Measurements from ENCODE around the gene TEN1.

TEN1 gene

DNA sequence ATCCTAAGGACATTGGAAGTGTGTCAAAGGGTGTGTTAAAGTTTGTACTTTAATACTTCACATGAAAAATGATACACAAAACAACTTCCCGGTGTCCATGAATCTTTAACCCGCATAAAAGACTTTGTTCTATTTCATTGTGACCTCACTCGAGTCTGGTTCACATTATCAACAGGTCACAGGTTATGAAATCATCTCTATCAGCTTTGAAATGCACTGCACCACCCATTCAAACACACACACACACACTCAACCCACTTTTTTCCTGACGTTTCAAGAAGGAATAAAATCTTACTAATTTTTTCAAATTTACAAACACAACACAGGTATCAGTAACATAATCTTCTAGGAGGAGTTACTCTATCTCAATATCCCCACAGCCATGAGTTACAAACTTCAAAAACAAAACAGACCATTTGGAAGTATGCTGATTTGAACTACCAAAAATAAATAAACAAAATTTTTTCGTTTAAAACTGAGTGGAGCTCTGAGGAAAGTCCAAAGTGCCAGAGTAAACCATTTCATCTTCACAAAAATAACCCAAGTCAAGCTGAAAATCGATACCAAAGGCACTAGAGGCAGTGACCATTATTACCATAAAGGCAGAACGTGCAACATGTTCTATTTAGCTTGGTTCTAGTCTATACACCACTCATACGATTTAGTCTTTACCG, 2.7 kb upstream of the TEN1 start:
- no peak for DNase-seq (ENCODE audit: low read depth, low spot score)

DNA sequence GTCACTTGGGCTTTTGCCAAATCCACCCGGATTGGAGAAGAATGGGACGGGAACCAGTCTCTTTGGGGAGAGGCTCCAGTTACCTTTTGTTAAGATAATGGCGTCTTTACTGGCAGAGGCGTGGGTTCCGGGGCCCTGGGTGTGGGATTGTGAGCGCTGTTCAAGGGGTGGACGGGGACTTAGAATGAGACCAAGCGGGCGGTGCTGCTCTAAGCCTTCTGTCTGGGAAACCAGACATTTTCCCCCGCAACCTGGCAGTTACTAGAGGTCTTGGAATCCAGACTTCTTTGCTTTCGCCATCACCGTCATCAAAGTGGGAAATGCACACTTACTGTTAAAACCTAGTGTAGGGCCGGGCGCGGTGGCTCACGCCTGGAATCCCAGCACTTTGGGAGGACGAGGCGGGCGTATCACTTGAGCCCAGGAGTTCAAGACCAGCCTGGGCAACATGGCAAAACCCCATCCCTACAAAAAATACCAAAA, 706 bp downstream of the TEN1 start:
- DNase-seq (ENCODE audit: low read depth, low spot score), result no peak

DNA sequence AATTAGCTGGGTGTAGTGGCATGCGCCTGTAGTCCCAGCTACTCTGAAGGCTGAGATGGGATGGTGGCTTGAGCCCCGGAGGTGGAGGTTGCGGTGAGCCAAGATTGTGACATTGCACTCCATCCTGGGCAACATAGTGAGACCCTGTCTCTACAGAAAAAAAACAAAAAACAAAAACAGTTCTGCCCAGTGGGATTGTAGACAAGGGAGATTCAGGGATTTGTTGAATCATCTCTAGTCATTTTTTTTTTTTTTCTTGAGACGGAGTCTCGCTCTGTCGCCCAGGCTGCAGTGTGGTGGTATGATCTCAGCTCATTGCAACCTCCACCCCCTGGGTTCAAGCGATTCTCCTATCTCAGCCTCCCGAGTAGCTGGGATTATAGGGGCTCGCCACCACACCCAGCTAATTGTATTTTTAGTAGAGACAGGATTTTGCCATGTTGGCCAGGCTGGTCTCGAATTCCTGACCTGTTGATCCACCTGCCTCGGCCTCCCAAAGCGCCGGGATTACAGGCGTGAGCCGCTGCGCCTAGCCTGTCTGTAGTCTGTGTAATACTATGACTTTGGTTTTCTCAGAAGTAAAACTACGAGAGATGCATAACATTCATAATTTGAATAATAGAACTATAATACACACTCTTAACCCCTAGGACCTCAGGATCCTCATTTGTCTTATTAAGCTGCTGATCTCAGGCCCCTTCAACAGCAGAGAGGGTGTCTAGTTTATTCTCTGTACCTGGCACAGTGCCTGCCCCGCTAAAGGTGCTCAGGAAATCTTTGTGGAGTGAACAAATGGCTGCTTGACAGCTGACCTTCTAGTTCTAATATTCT, 1.4 kb downstream of the TEN1 start:
- no peak for DNase-seq (ENCODE audit: low read depth, low spot score)

DNA sequence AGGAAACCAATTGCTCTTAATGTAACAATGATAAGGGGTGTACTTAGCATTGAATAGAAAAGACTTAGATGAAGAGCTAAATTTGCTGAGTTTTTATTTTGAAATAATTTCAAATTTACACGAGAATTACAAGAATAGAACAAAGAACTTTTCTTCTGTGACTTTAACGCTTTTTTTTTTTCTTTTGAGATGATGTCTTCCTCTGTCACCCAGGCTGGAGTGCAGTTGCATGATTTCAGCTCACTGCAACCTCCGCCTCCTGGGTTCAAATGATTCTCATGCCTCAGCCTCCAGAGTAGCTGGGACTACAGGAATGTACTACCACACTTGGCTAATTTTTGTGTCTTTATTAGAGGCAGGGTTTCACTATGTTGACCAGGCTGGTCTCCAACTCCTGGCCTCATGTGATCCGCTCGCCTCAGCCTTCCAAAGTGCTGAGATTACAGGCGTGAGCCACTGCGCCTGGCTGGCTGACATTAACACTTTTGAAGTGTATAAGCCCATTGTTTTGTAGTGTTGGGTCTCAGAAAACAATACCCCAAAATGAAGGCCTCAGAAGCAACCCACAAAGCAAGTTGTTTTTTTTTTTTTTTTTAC, 2.1 kb downstream of the TEN1 start:
- DNase-seq (ENCODE audit: low read depth, low spot score), result no peak

GRCh38 chr17:75983501-75984181, 4.6 kb downstream of the TEN1 start:
- DNase-seq (ENCODE audit: low read depth, low spot score), result no peak

DNA sequence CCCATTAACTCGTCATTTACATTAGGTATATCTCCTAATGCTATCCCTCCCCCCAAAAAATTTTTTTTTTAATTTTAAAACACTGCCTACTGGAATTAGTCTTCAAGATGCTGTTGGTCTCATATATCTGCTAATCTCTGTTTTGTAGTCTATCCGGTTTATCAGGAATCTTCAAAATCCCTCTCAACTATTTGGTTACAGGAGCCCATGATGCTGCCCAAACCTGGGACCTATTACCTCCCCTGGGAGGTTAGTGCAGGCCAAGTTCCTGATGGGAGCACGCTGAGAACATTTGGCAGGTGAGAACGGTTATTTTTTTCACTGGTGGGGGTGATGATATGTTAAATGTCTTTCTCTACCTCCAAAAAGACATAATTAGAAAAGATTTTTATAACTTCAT, 6.9 kb downstream of the TEN1 start:
- no peak for DNase-seq (ENCODE audit: low read depth, low spot score)

GRCh38 chr17:75987041-75987440, 8.0 kb downstream of the TEN1 start:
- no peak for DNase-seq (ENCODE audit: low read depth, low spot score)

GRCh38 chr17:75991396-75991795, 12.4 kb downstream of the TEN1 start:
- no peak for DNase-seq (ENCODE audit: low read depth, low spot score)

GRCh38 chr17:75994802-75995370, 15.8 kb downstream of the TEN1 start:
- no peak for DNase-seq (ENCODE audit: low read depth, low spot score)

- no peak for DNase-seq (ENCODE audit: low read depth, low spot score)
Measured at GRCh38 chr17:75995385-75995925, 16.4 kb downstream of the TEN1 start.

DNA sequence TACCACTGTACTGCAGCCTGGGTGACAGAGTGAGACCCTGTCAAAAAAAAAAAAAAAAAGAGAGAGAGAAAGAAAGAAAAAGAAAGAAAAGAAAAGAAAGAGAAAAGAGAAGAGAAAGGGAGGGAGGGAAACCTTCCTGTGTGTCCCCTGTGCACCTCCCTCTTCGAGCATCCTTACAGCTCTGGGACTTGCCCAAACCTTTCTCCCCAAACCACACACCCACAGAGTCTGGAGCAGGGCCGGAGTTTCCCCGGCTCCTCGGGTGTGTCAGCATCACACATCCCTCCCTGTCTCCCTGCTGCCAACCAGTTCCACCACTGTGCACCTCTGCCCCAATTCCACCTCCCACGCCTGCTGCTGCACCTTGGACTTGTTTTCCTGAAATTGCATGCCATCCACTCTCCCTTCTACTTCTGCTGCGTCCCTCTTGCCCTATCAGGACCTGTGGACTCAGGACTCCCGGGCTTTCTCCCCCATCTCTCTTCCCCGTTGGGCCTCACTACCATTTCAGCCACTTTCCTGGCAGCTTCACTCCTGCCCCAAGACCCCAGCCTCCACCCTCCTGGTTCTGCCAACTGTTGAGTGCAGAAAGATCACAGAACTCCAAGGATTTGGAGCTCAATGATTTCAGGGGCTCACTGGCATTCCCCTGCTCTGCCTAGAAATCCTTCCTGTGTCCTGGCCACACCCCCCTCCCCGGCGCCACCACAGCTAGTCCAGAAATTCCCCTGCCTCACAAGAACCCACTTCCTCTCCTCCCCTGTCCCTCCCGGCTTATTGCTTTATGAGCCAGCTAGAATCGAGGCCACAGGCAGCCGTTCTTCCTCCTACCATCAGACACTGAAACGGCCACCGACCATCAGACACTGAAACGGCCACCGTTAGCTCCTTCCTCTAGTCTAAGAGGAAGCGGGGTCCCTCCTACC, 17.9 kb downstream of the TEN1 start:
- DNase-seq (ENCODE audit: low read depth, low spot score), result no peak

DNA sequence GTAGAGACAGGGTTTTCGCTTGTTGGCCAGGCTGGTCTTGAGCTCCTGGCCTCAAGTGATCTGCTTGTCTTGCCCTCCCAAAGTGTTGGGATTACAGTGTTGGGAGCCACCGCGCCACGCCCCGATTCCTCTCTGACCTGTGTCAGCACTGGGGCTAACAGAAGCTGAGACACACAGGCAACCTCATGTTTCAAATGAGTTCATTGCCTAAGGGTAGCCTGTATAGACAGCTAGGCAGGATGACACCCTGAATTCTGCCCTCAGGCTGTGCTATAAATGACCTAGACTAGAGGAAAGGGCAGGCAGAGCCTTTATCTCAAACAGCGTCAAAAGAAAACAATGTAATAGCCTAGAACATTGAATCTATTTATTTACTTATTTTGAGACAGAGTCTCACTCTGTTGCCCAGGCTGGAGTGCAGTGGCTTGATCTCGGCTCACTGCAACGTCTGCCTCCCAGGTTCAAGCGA, 19.3 kb downstream of the TEN1 start:
- no peak for DNase-seq (ENCODE audit: low read depth, low spot score)

- DNase-seq (ENCODE audit: low read depth, low spot score), result no peak
Measured at GRCh38 chr17:76000016-76000754, 21.1 kb downstream of the TEN1 start.

DNA sequence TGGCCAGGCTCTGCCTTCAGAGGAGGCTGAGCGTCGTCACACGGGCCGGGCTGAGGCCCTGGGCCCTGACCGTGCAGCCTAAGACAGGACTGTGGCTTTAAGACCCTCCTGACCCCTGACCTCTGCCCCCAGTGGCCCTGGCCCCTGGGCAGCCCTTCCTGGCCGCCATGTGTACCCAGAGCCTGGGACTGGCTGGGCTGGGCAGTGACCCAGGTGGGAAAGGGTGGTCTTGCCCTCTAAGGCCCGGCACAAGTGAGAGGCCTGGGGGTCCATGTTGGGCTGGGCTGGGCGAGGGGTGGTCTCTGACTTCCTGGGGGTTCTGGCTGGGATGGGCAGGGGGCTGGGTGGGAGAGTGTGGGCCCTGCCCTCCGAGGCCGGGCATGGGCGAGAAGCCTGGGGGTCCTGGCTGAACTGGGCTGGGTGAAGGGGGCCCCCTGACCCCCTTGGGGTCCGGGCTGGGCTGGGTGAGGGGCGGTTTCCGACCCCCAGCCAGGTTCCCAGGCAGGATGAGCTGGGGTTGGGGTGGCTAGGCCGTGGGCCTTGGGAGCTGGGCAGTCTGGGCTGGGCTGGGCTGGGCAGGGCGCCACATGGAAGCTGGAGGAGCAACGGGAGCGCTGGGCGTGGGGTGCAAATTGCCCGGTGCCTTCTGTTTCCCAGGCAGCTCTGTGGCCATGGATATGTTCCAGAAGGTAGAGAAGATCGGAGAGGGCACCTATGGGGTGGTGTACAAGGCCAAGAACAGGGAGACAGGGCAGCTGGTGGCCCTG, 21.9 kb downstream of the TEN1 start, which contains the start of gene CDK3:
Gene CDK3, plus strand, starts transcription at position 101 of the 767 bp plus-strand sequence. Its CDS starts 571 bp downstream, at position 672.
- no peak for DNase-seq (ENCODE audit: low read depth, low spot score)

- DNase-seq (ENCODE audit: low read depth, low spot score), result no peak
Measured at GRCh38 chr17:76002100-76002499, 23.1 kb downstream of the TEN1 start.

DNA sequence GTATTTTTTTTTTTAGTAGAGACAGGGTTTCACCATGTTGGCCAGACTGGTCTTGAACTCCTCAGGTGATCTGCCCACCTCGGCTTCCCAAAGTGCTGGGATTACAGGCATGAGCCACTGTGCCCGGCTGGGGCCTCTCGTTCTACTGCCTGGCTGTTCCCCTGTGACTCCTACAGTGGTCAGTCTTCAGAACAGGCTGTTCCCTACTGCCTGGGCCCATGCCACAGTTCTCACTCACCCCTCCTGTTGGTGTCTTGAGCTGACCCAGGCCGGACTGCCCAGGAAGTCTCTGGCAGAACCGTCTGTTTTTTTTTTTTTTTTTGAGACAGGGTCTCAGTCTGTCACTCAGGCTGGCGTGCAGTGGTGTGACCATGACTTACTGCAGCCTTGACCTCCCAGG, 24.9 kb downstream of the TEN1 start:
- DNase-seq (ENCODE audit: low read depth, low spot score), result no peak

DNA sequence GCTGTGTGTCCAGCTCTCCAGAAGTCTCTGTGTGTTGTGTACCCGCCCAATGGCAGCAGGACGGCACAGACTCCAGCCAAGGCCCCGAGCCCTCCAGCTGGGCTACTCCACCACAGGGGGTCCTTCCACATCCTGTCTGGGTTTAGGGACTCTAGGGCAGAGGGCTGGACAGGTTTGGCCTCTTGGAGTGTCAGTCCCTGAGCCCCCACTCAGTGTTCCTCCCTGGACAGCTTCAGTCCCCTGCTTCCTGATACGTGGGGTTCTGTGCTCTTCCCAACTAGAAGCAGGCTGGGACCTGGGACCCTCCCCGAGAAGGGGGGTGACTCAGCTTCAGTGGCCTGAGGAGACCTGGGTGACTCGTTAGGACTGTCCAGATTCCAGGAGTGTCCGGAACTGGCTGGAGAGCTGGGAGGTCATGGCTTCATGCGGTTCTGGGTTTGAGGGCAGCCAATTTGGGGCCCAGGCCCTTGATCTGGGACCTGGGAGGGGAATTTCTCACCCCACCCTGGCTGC, 25.8 kb downstream of the TEN1 start:
- no peak for DNase-seq (ENCODE audit: low read depth, low spot score)
